Endothelial cell of umbilical vein (primary cell): ENCODE results near the gene SHISA5. TPM values are rescaled to one million over a fixed set of nuclear protein-coding genes. Genes with fewer than 3 reads are reported as not detected.

Source experiments
- BruUV-seq: library from RNA; stranded (reverse); fragments of 400-500 nt; replicated peaks from 2 replicates; lab custom pipeline; 2021; lab: Mats Ljungman, UMichigan
- CTCF ChIA-PET: fragments of 300-600, 350-600 bp; sonication (Branson Sonifier 250); formaldehyde crosslinking; loops from one replicate; lab custom pipeline; 2021; ENCODE audit warnings: antibody characterized with exemption, inconsistent platforms; lab: Charles Lee
- POLR2A ChIA-PET: fragments of 300-600, 350-600 bp; sonication (Branson Sonifier 250); formaldehyde crosslinking; loops from one replicate; lab custom pipeline; 2021; ENCODE audit warnings: antibody characterized with exemption, inconsistent platforms; lab: Charles Lee
- DNase-seq: peaks from one replicate; pipeline ENCODE4 v3.0.0-alpha.2; 2011; ENCODE audit warnings: low read depth, low spot score
- FAIRE-seq: peaks from 2 replicates; lab custom pipeline; 2011; peaks lifted over from hg19 to GRCh38; lab: Jason Lieb, UNC
- H2AFZ ChIP-seq: 2 replicates; pipeline ENCODE4 v1.6.0; 2012; ENCODE audit warnings: low read depth, low read length, control low read depth, inconsistent platforms
- H3K27ac ChIP-seq: 2 replicates; pipeline ENCODE4 v1.5.1; 2011; ENCODE audit warnings: low read depth, mild to moderate bottlenecking, control low read depth, low read length, moderate library complexity; ENCODE audit not compliant: insufficient read depth
- H3K27me3 ChIP-seq, 2 experiments: 2 replicates each; pipeline versions ENCODE4 v1.6.0 to v1.6.1; 2011; ENCODE audit warnings: low read length in 2 of 2, mixed read lengths in 1 of 2; ENCODE audit not compliant: control insufficient read depth in 2 of 2, insufficient read depth in 2 of 2
- H3K36me3 ChIP-seq, 2 experiments: 2 replicates in 1 of 2; 3 replicates in 1 of 2; pipeline ENCODE4 v1.5.1; 2011; ENCODE audit warnings: low read length in 2 of 2, mild to moderate bottlenecking in 1 of 2, moderate library complexity in 1 of 2; ENCODE audit not compliant: control insufficient read depth in 2 of 2, insufficient read depth in 2 of 2; ENCODE audit errors: extremely low read depth in 1 of 2
- H3K4me1 ChIP-seq: 3 replicates; pipeline ENCODE4 v1.5.1; 2011; ENCODE audit warnings: mild to moderate bottlenecking, low read length; ENCODE audit not compliant: control insufficient read depth, insufficient read depth; ENCODE audit errors: extremely low read depth
- H3K4me2 ChIP-seq: 2 replicates; pipeline ENCODE4 v1.6.1; 2011; ENCODE audit warnings: low read length, control low read depth, mixed read lengths; ENCODE audit not compliant: insufficient read depth
- H3K4me3 ChIP-seq, 3 experiments: fragments of 200-600 bp in 1 of 3; sonication (generic), shearing (Covaris generic) in 1 of 3; replicated peaks in 1 of 3; 2 replicates each; pipeline ENCODE4 v1.5.1; 2011 to 2016; ENCODE audit warnings: control low read depth in 3 of 3, low read length in 3 of 3, mild to moderate bottlenecking in 2 of 3, inconsistent platforms in 1 of 3, low read depth in 1 of 3, moderate library complexity in 1 of 3; ENCODE audit not compliant: insufficient read depth in 1 of 3
- H3K79me2 ChIP-seq: 2 replicates; pipeline ENCODE4 v1.6.0; 2012; ENCODE audit warnings: low read length, inconsistent platforms; ENCODE audit not compliant: control insufficient read depth, insufficient read depth
- H3K9ac ChIP-seq: replicated peaks from 2 replicates; pipeline ENCODE3; 2011; ENCODE audit warnings: low read length, control low read depth; ENCODE audit not compliant: insufficient read depth; ENCODE audit errors: extremely low read depth
- H3K9me1 ChIP-seq: replicated peaks from 3 replicates; pipeline ENCODE4 v1.6.0; 2011; ENCODE audit warnings: mild to moderate bottlenecking, low read length; ENCODE audit not compliant: control insufficient read depth, insufficient read depth; ENCODE audit errors: extremely low read depth
- H3K9me3 ChIP-seq: replicated peaks from 2 replicates; pipeline ENCODE4 v1.5.1; 2012; ENCODE audit warnings: low read length, inconsistent platforms; ENCODE audit not compliant: control insufficient read depth, insufficient read depth
- H4K20me1 ChIP-seq: replicated peaks from 2 replicates; pipeline ENCODE3; 2011; ENCODE audit warnings: mild to moderate bottlenecking, low read length; ENCODE audit not compliant: control insufficient read depth, insufficient read depth; ENCODE audit errors: extremely low read depth
- EZH2 ChIP-seq: IDR thresholded peaks from 2 replicates; pipeline ENCODE4 v1.6.1; 2012; ENCODE audit warnings: borderline replicate concordance, low read depth, mild to moderate bottlenecking, moderate library complexity, low read length, inconsistent platforms; ENCODE audit not compliant: severe bottlenecking
- FOS ChIP-seq: IDR thresholded peaks from 2 replicates; pipeline ENCODE4 v1.6.1; 2011; ENCODE audit warnings: mild to moderate bottlenecking, low read length, moderate library complexity, borderline replicate concordance; ENCODE audit not compliant: insufficient read depth
- GATA2 ChIP-seq: IDR thresholded peaks from 2 replicates; pipeline ENCODE4 v1.7.0; 2011; ENCODE audit warnings: low read depth, mild to moderate bottlenecking, moderate library complexity, mixed read lengths, low read length; ENCODE audit not compliant: insufficient read length, insufficient read depth
- JUN ChIP-seq: IDR thresholded peaks from 2 replicates; pipeline ENCODE4 v1.6.1; 2011; ENCODE audit warnings: borderline replicate concordance, low read depth; ENCODE audit not compliant: insufficient read length, insufficient read depth
- MYC ChIP-seq: IDR thresholded peaks from one replicate; pipeline ENCODE4 v1.6.1; 2011; ENCODE audit warnings: mild to moderate bottlenecking, low read depth, low read length
- POLR2A ChIP-seq: IDR thresholded peaks from 2 replicates; pipeline ENCODE4 v1.6.1; 2012; ENCODE audit warnings: low read depth, mild to moderate bottlenecking, control low read depth, low read length
- POLR2AphosphoS5 ChIP-seq: IDR thresholded peaks from 2 replicates; pipeline ENCODE4 v1.6.1; 2012; ENCODE audit warnings: low read depth, mild to moderate bottlenecking, control low read depth, low read length, moderate library complexity; ENCODE audit not compliant: insufficient read depth
- dilution Hi-C: fragments of 300-500 bp; cut with MboI; formaldehyde crosslinking; loops from one replicate; pipeline ENCODE4 v1.15.0; 2019; ENCODE audit warnings: low sequenced_read_pairs; ENCODE audit not compliant: extremely low pct_ligation_motif_present
- intact Hi-C: fragments of 100-400 bp; cut with micrococcal nuclease; formaldehyde crosslinking; loops from one replicate; pipeline ENCODE4 v1.10.0; 2022
- polyA plus RNA-seq, 4 experiments: library from polyadenylated mRNA; depleted of rRNA in 3 of 4; stranded (reverse) in 3 of 4; unstranded in 1 of 4; fragments of >200 nt; gene quantifications; 2 replicates each; pipeline versions ENCODE4 v1.2.1 to v1.2.3, GENCODE V29; 2011 to 2012; ENCODE audit warnings: missing spikeins in 1 of 4
- total RNA-seq: library from RNA; stranded (reverse); gene quantifications from 2 replicates; pipeline ENCODE4 v1.2.3, GENCODE V29; 2021
- TF ChIP-seq, protein P1 (sequence below), 2 donors: IDR thresholded peaks; 1 replicate in 1 of 2; 2 replicates in 1 of 2; pipeline ENCODE4 v1.5.1; 2011; ENCODE audit warnings: low read length in 2 of 2, mild to moderate bottlenecking in 2 of 2, moderate library complexity in 2 of 2, control low read depth in 1 of 2, inconsistent platforms in 1 of 2, low read depth in 1 of 2; ENCODE audit not compliant: insufficient read depth in 1 of 2; ENCODE audit errors: extremely low read depth in 1 of 2
- TF ChIP-seq, protein P2 (sequence below): IDR thresholded peaks from 2 replicates; pipeline ENCODE4 v1.6.1; 2011; ENCODE audit not compliant: insufficient read depth, insufficient read length

The SHISA5 gene
- total and polyA plus RNA-seq, 2 donors (not counting 3 experiments of a cell fraction or from before 2014, with no cell fraction given): 205 to 320 TPM

GRCh38 chr3:48434591-48435222 is 69.3 kb downstream of the SHISA5 start:
- peaks cover under 1% of the 10 kb centered on the region for H3K79me2 ChIP-seq
- H3K9me1 ChIP-seq: no peaks in the 10 kb centered on the region
- H3K4me2 ChIP-seq: no peak overlapping the region
- no peak overlapping the region for H3K4me3 ChIP-seq
- no TSS peak for BruUV-seq
- no peak overlapping the region for H3K27ac ChIP-seq
- intact Hi-C loops: no loop called here
- peaks cover 0 to 9% of the 10 kb centered on the region in 2 experiments for H3K36me3 ChIP-seq
- no peak overlapping the region for H3K9ac ChIP-seq
- ChIA-PET POLR2A (no interaction called here), CTCF (interaction anchor here (0.7 to 10.4 kb wide), 9 partner anchors 12 to 240 kb away, joined by 3 to 723 read pairs (median 63); partner anchors contain the start of genes ATRIP, CAMP and UCN2)
- DNase-seq (no peak), FAIRE-seq (no peak)
- no peak for TF ChIP-seq GATA2
- TF ChIP-seq FOS: no peak
- TF ChIP-seq, protein P1, sequence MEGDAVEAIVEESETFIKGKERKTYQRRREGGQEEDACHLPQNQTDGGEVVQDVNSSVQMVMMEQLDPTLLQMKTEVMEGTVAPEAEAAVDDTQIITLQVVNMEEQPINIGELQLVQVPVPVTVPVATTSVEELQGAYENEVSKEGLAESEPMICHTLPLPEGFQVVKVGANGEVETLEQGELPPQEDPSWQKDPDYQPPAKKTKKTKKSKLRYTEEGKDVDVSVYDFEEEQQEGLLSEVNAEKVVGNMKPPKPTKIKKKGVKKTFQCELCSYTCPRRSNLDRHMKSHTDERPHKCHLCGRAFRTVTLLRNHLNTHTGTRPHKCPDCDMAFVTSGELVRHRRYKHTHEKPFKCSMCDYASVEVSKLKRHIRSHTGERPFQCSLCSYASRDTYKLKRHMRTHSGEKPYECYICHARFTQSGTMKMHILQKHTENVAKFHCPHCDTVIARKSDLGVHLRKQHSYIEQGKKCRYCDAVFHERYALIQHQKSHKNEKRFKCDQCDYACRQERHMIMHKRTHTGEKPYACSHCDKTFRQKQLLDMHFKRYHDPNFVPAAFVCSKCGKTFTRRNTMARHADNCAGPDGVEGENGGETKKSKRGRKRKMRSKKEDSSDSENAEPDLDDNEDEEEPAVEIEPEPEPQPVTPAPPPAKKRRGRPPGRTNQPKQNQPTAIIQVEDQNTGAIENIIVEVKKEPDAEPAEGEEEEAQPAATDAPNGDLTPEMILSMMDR (IDR thresholded peaks at IDR 0.05; ENCODE audit: extremely low read depth in 1 of 2, insufficient read depth in 1 of 2, low read depth in 1 of 2, low read length in 2 of 2): no peak
- TF ChIP-seq, protein P2, sequence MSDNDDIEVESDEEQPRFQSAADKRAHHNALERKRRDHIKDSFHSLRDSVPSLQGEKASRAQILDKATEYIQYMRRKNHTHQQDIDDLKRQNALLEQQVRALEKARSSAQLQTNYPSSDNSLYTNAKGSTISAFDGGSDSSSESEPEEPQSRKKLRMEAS: no peak
- no peak for TF ChIP-seq JUN
- TF ChIP-seq EZH2: no peak
- TF ChIP-seq MYC: no peak
- TF ChIP-seq POLR2AphosphoS5: no peak
- TF ChIP-seq POLR2A: no peak
- no peaks in the 10 kb centered on the region for H3K27me3 ChIP-seq
- no peaks in the 10 kb centered on the region for H4K20me1 ChIP-seq
- H3K4me1 ChIP-seq: peaks cover 11% of the 10 kb centered on the region
- dilution Hi-C loops: no loop called here
- H2AFZ ChIP-seq: no peak overlapping the region
- H3K9me3 ChIP-seq: no peaks in the 10 kb centered on the region
